A673 (cell line): ENCODE results near the gene KDELR3. TPM values are rescaled to one million over a fixed set of nuclear protein-coding genes. Genes with fewer than 3 reads are reported as not detected.

Experiments used
- BruUV-seq: library from RNA; stranded (reverse); fragments of 400-500 nt; replicated peaks from 2 replicates; lab custom pipeline; 2021; lab: Mats Ljungman, UMichigan
- CTCF ChIA-PET: fragments of 300-600 bp; sonication (Branson Sonifier 250); formaldehyde crosslinking; loops from one replicate; lab custom pipeline; 2022; ENCODE audit warnings: antibody characterized with exemption; lab: Charles Lee
- POLR2A ChIA-PET: fragments of 300-600 bp; sonication (Branson Sonifier 250); formaldehyde crosslinking; loops from one replicate; lab custom pipeline; 2022; ENCODE audit warnings: antibody characterized with exemption; ENCODE audit not compliant: low non-redundant PET; lab: Charles Lee
- DNase-seq: peaks from one replicate; pipeline ENCODE4 v3.0.0-alpha.2; 2015; ENCODE audit warnings: low spot score
- H3K27ac ChIP-seq: fragments of 200-600 bp; sonication (generic); 2 replicates; pipeline ENCODE4 v1.5.1; 2016; ENCODE audit warnings: mixed run types, low read depth, mild to moderate bottlenecking, mixed read lengths, antibody characterized with exemption, low read length; ENCODE audit not compliant: poor library complexity, severe bottlenecking
- H3K27me3 ChIP-seq: fragments of 200-600 bp; sonication (generic); replicated peaks from 2 replicates; pipeline ENCODE4 v1.6.1; 2017; ENCODE audit warnings: mixed run types, low read depth, mild to moderate bottlenecking, mixed read lengths, antibody characterized with exemption, low read length; ENCODE audit not compliant: insufficient read depth, poor library complexity
- H3K36me3 ChIP-seq: fragments of 200-600 bp; sonication (generic); 2 replicates; pipeline ENCODE4 v1.6.1; 2016; ENCODE audit warnings: mixed run types, mild to moderate bottlenecking, mixed read lengths, antibody characterized with exemption, low read length; ENCODE audit not compliant: insufficient read depth, poor library complexity, severe bottlenecking
- H3K4me1 ChIP-seq: fragments of 200-600 bp; sonication (generic); 2 replicates; pipeline ENCODE4 v1.6.1; 2017; ENCODE audit warnings: mixed run types, mild to moderate bottlenecking, mixed read lengths, antibody characterized with exemption, low read length; ENCODE audit not compliant: insufficient read depth, poor library complexity, severe bottlenecking
- H3K4me3 ChIP-seq: fragments of 200-600 bp; sonication (generic); 2 replicates; pipeline ENCODE4 v1.5.1; 2016; ENCODE audit warnings: low read depth, mixed run types, mild to moderate bottlenecking, mixed read lengths, low read length; ENCODE audit not compliant: poor library complexity, severe bottlenecking
- H3K9me3 ChIP-seq: fragments of 200-600 bp; sonication (generic); 2 replicates; pipeline ENCODE4 v1.6.1; 2016; ENCODE audit warnings: mixed run types, low read depth, mild to moderate bottlenecking, mixed read lengths, antibody characterized with exemption, low read length; ENCODE audit not compliant: poor library complexity, severe bottlenecking
- CTCF ChIP-seq: fragments of 300-800, 200-600 bp; sonication (generic); conservative IDR thresholded peaks from 2 replicates; pipeline ENCODE4 v1.5.1; 2017; ENCODE audit warnings: low read depth, mild to moderate bottlenecking, antibody characterized with exemption, low read length, moderate library complexity, mixed read lengths
- EZH2 ChIP-seq: fragments of 200-600 bp; sonication (generic); IDR thresholded peaks from 2 replicates; pipeline ENCODE4 v1.6.1; 2017; ENCODE audit warnings: borderline replicate concordance, low read depth, mild to moderate bottlenecking, mixed read lengths, antibody characterized with exemption, low read length; ENCODE audit not compliant: poor library complexity, severe bottlenecking
- intact Hi-C: fragments of 100-400 bp; cut with micrococcal nuclease; formaldehyde crosslinking; loops from one replicate; pipeline ENCODE4 v1.10.0; 2022; ENCODE audit not compliant: unreplicated experiment
- total RNA-seq: library from RNA; stranded (reverse); gene quantifications from 2 replicates; pipeline ENCODE4 v1.2.3, GENCODE V29; 2021

The KDELR3 gene
- total RNA-seq, 1 experiment from 2014 or later, result 4.0 TPM

- TF ChIP-seq CTCF (no peak), EZH2 (no peak)
- Histone ChIP-seq H3K9me3 (no peaks in the 10 kb centered on the region), H3K4me3 (no peak overlapping the region), H3K36me3 (no peaks in the 10 kb centered on the region), H3K4me1 (peaks cover 14% of the 10 kb centered on the region), H3K27me3 (no peaks in the 10 kb centered on the region), H3K27ac (no peak overlapping the region)
- intact Hi-C loops, result no loop called here
- ChIA-PET CTCF (no interaction called here), POLR2A (no interaction called here)
- no TSS peak for BruUV-seq
- no peak for DNase-seq
Measured at GRCh38 chr22:38464992-38465672, 2.8 kb upstream of the KDELR3 start.

GRCh38 chr22:38465673-38466490 lies 2.0 kb upstream of the KDELR3 start:
- no peak overlapping the region for H3K27ac ChIP-seq
- BruUV-seq, result no TSS peak
- TF ChIP-seq CTCF, result no peak
- no peak for TF ChIP-seq EZH2
- peaks cover 14% of the 10 kb centered on the region for H3K4me1 ChIP-seq
- CTCF ChIA-PET, result no interaction called here
- intact Hi-C loops, result no loop called here
- no peaks in the 10 kb centered on the region for H3K36me3 ChIP-seq
- H3K27me3 ChIP-seq, result no peaks in the 10 kb centered on the region
- H3K4me3 ChIP-seq, result no peak overlapping the region
- peak; percentile 53 for DNase-seq
- POLR2A ChIA-PET, result no interaction called here
- no peaks in the 10 kb centered on the region for H3K9me3 ChIP-seq

- POLR2A ChIA-PET, result interaction anchor here (0.9 kb wide), 1 partner anchor 540 kb away, joined by 3 read pairs; no protein-coding TSS in a partner anchor
- no peak overlapping the region for H3K27ac ChIP-seq
- peaks cover 5% of the 10 kb centered on the region for H3K4me1 ChIP-seq
- intact Hi-C loops, result no loop called here
- no peak for TF ChIP-seq EZH2
- no peak for TF ChIP-seq CTCF
- H3K4me3 ChIP-seq, result peak overlapping the region; percentile 51
- no TSS peak for BruUV-seq
- no peaks in the 10 kb centered on the region for H3K27me3 ChIP-seq
- no peaks in the 10 kb centered on the region for H3K9me3 ChIP-seq
- no peaks in the 10 kb centered on the region for H3K36me3 ChIP-seq
- CTCF ChIA-PET, result no interaction called here
- DNase-seq, result no peak
Measured at GRCh38 chr22:38467438-38467903, 425 bp upstream of the KDELR3 start.
